Stomach (tissue), 9 donors: ENCODE data around the gene COL13A1. TPM values are rescaled to one million over a fixed set of nuclear protein-coding genes. Genes with fewer than 3 reads are reported as not detected.

Experiments
- DNase-seq, 2 donors: peaks; one replicate each; pipeline versions ENCODE4 v3.0.0 to v3.0.0-alpha.2; 2013 to 2019
- H3K27ac ChIP-seq, 5 donors: fragments of 200-600 bp in 4 of 5; sonication (generic) in 4 of 5; one replicate each; pipeline ENCODE4 v1.5.1; 2013 to 2019; ENCODE audit warnings: mild to moderate bottlenecking in 1 of 5, moderate library complexity in 1 of 5
- H3K27me3 ChIP-seq, 3 donors: fragments of 200-600 bp; sonication (generic); one replicate each; pipeline ENCODE4 v1.5.1; 2017 to 2019; ENCODE audit warnings: mixed run types in 1 of 3
- H3K36me3 ChIP-seq, 4 donors: fragments of 200-600 bp; sonication (generic); 1 replicate in 3 of 4; 2 replicates in 1 of 4; pipeline ENCODE4 v1.5.1; 2016 to 2019
- H3K4me1 ChIP-seq, 4 donors: fragments of 200-600 bp; sonication (generic); one replicate each; pipeline ENCODE4 v1.5.1; 2016 to 2019
- H3K4me3 ChIP-seq, 4 donors: fragments of 200-600 bp; sonication (generic) in 3 of 4; one replicate each; pipeline ENCODE4 v1.5.1; 2016 to 2019; ENCODE audit warnings: mild to moderate bottlenecking in 1 of 4
- H3K9me3 ChIP-seq, 4 donors: fragments of 200-600 bp; sonication (generic); one replicate each; pipeline ENCODE4 v1.5.1; 2016 to 2019
- CTCF ChIP-seq, 7 experiments: fragments of 450-650 bp in 4 of 7; fragments of 200-600 bp in 3 of 7; sonication (generic) in 3 of 7; IDR thresholded peaks; one replicate each; pipeline ENCODE4 v1.5.1; 2016 to 2019; ENCODE audit warnings: antibody characterized with exemption in 7 of 7, control low read depth in 2 of 7, mild to moderate bottlenecking in 1 of 7
- EP300 ChIP-seq: sonication (generic); formaldehyde crosslinking; IDR thresholded peaks from one replicate; pipeline ENCODE4 v1.6.1; 2017; ENCODE audit warnings: antibody characterized with exemption
- POLR2A ChIP-seq, 4 donors: fragments of 450-650 bp; IDR thresholded peaks; one replicate each; pipeline ENCODE4 v1.6.1; 2016; ENCODE audit warnings: antibody characterized with exemption in 4 of 4, control low read depth in 2 of 4, mild to moderate bottlenecking in 1 of 4, moderate library complexity in 1 of 4
- POLR2AphosphoS5 ChIP-seq, 3 donors: sonication (generic); formaldehyde crosslinking; IDR thresholded peaks; one replicate each; pipeline ENCODE4 v1.6.1; 2016; ENCODE audit warnings: antibody characterized with exemption in 3 of 3
- WGBS, 5 donors: extraction: QIAGEN DNeasy Blood & Tissue Kit in 3 of 5; methylation state at CpG; one replicate each; pipeline versions ENCODE4 v1.1.5 to v1.1.7; 2013 to 2018; 5-methylcytosine and 5-hydroxymethylcytosine counted together
- intact Hi-C: fragments of 100-400 bp; cut with DNase I; formaldehyde crosslinking; loops from one replicate; pipeline ENCODE4 v1.15.1; 2023; ENCODE audit warnings: low total_unique reads
- polyA plus RNA-seq, 3 donors: library from polyadenylated mRNA; stranded (reverse); fragments of 200-250 nt; gene quantifications; one replicate each; pipeline ENCODE4 v1.2.3, GENCODE V29; 2013
- total RNA-seq, 5 donors: library from RNA; depleted of rRNA; stranded (reverse); fragments of >200 nt; gene quantifications; one replicate each; pipeline versions ENCODE4 v1.1.0 to v1.2.3, GENCODE V29; 2014 to 2016
- donor health status: healthy with polysubstance abuse.
- donor health status: Bipolar disorder and iron deficiency.
- donor health status: healthy.

COL13A1 gene
- total and polyA plus RNA-seq, 8 donors: 0.58 to 9.9 (median 6.9) TPM

- Histone ChIP-seq H3K4me3 (no peak overlapping the region), H3K27ac (no peak overlapping the region), H3K9me3 (no peaks in the 10 kb centered on the region), H3K36me3 (no peaks in the 10 kb centered on the region), H3K27me3 (peaks cover 0 to 17% (median 0%) of the 10 kb centered on the region in 3 donors), H3K4me1 (no peaks in the 10 kb centered on the region)
- TF ChIP-seq CTCF (IDR thresholded peaks at IDR 0.05) (no peak), POLR2A (IDR thresholded peaks at IDR 0.05) (no peak), EP300 (no peak), POLR2AphosphoS5 (IDR thresholded peaks at IDR 0.05) (no peak)
- no peak for DNase-seq
- 69 to 88% (median 86%) methylated on average over 6 of the region's 6 CpGs for WGBS, 5 donors
- intact Hi-C loops: no loop called here
These were observed 23.9 kb downstream of the COL13A1 start for GRCh38 chr10:69825604-69826003.

- peaks cover 0 to 17% (median 0%) of the 10 kb centered on the region in 3 donors for H3K27me3 ChIP-seq
- no peaks in the 10 kb centered on the region for H3K36me3 ChIP-seq
- WGBS, 5 donors: 75 to 84% (median 81%) methylated on average over 9 of the region's 9 CpGs
- H3K4me3 ChIP-seq: no peak overlapping the region
- no peak for DNase-seq
- H3K27ac ChIP-seq: no peak overlapping the region
- no peaks in the 10 kb centered on the region for H3K4me1 ChIP-seq
- intact Hi-C loops: no loop called here
- TF ChIP-seq EP300 (no peak), CTCF (IDR thresholded peaks at IDR 0.05) (no peak), POLR2A (IDR thresholded peaks at IDR 0.05) (no peak), POLR2AphosphoS5 (IDR thresholded peaks at IDR 0.05) (no peak)
- no peaks in the 10 kb centered on the region for H3K9me3 ChIP-seq
These were observed 24.4 kb downstream of the COL13A1 start for GRCh38 chr10:69826094-69826493.

GRCh38 chr10:69826789-69827554 lies 25.3 kb downstream of the COL13A1 start:
- Histone ChIP-seq H3K36me3 (no peaks in the 10 kb centered on the region), H3K27me3 (peaks cover 0 to 17% (median 0%) of the 10 kb centered on the region in 3 donors), H3K9me3 (no peaks in the 10 kb centered on the region), H3K4me1 (no peaks in the 10 kb centered on the region), H3K4me3 (no peak overlapping the region), H3K27ac (no peak overlapping the region)
- TF ChIP-seq CTCF (IDR thresholded peaks at IDR 0.05): no peak
- intact Hi-C loops: no loop called here
- 72 to 84% (median 79%) methylated on average over 7 of the region's 7 CpGs for WGBS, 5 donors
- DNase-seq: no peak

- peaks cover 0 to 17% (median 0%) of the 10 kb centered on the region in 3 donors for H3K27me3 ChIP-seq
- 57 to 77% (median 64%) methylated on average over 9 of the region's 9 CpGs for WGBS, 5 donors
- H3K4me3 ChIP-seq: no peak overlapping the region
- DNase-seq: no peak
- H3K9me3 ChIP-seq: no peaks in the 10 kb centered on the region
- no peaks in the 10 kb centered on the region for H3K36me3 ChIP-seq
- no peak overlapping the region for H3K27ac ChIP-seq
- H3K4me1 ChIP-seq: no peaks in the 10 kb centered on the region
- no peak for TF ChIP-seq POLR2AphosphoS5 (IDR thresholded peaks at IDR 0.05)
- TF ChIP-seq CTCF (IDR thresholded peaks at IDR 0.05): no peak
- intact Hi-C loops: no loop called here
These were observed 26.6 kb downstream of the COL13A1 start for GRCh38 chr10:69828144-69828870.
